HG02973 (cell line): Measurements from ENCODE around the gene PRR33.
"Not testable (repeated sequence)": the region's sequence is repeated elsewhere in the genome, so short reads cannot be mapped to it uniquely, and the experiment has no call there.

Experiments used
- ATAC-seq: cut with Tn5 transposase; IDR thresholded peaks from one replicate; pipeline ENCODE4 v1.9.1; 2021; ENCODE audit warnings: moderate library complexity; ENCODE audit not compliant: unreplicated experiment

Gene PRR33

DNA sequence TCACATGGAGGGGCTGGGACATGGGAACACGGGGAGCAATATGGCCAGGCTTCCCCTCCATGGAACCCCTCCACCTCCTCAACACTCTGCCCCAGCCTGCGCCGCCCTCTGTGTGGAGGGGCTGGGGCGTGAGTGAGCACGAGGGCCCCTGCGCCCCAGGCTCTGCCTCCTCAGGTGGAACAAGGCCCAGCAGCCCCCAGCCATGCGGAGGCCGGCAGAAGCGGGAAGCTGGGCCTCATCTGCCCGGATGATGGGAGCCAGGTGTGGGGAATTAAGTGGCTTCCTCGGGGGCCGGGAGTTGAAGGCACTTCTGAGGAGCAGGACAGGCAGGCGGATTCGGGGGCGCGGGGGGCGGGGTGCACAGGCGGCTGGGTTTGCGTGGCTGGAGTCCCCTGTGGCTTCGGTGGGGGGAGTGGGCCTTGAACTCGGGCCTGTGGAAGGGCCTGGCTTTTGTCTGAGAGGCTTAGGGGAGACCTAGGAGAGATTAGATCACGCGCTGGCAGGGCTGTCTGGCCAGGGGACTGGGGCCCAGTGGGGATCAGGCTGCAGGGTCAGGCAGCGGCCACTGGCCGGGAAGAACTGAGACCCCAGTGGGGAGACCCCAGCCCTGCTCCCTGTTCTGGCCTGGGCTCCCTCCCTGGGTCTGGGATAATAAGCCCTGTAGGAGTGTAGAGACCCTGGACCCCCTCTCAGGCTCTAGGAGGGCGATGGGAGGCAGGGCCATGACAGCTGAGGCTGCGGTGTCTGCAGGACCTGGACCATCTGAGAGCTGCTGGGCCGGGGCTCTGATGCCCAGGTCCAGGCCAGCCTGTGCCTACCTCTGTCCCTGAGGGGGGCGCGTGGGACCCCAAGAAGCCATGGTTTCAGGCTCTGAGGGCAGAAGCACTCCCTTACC, 13.3 kb downstream of the PRR33 start:
- ATAC-seq = no peak

DNA sequence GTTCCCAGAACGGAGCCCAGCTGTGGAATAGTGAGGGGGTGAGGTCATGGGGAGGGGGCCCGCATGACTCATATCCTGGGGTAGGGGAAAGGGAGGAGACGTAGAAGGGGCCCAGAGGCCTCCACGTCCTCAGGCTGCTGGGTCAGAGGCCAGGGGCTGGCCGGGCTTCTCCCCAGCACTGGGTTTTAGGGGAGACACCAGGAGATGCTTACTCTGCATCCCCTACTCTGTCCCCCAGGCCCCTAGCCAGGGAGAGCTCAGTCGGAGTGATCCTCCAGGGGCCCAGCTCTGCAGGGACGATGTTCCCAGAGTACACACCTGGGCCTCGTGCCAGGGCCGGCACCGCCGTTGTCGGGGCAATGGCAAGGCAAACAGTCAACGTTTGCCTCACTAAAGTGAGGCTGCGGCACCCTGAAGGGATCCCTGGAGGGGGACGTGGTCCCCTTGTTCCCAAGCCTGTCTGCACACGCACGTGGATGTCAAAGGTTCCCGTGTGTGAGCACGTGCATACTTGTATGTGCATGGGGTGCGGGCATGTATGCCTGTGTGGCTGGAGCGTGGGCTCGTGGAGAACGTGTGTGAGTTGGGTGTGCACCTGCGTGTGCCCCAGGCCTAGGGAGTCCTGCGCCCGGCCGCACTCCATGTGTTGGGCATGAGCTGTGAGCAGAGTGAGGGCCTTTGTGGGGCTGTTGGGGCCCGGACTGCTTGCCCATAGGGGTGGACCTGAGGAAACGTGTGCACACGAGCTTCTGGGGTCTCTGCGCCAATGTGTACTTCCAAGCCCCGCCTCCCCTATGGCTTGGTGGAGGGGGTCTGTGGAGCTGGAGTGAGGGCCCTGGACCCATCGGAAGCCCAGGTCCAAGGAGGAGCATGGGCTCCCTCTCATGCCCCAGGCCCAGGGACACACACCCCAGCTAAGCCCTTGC, 14.2 kb downstream of the PRR33 start:
- ATAC-seq = no peak

DNA sequence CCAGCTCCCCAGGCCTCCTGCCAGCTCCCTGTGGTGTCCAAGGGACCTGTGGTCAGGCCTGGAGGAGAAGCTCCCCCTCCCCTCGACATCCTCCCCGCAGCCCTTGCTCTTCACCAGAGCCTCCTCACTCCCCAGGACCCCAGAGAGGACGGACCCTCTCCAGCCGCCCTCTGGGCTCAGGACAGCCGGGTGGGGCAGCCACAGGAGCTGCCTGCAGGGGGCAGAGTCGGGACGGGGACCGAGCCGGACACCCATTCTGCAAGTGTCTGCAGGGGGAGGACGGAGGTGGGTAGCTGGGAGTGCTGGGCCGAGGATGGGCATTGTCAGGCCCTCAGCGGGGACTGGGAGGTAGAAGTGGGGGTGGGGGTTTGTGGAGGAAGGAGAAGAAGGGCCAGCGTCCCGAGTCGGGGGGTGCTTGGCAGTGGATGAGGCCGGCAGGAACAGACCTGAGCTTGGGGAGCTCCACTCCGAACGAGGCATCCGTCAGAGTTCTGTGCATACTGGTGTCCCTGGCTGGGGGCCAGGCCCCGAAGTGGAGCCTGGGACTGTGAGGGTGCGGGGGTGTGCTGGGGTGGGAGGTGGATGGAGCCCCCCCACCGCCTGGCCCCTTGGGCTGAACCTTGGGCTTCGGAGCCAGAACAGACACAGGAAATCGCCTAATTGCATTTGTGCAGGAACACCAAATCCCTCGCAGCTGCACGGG, 15.2 kb downstream of the PRR33 start:
- no peak for ATAC-seq

DNA sequence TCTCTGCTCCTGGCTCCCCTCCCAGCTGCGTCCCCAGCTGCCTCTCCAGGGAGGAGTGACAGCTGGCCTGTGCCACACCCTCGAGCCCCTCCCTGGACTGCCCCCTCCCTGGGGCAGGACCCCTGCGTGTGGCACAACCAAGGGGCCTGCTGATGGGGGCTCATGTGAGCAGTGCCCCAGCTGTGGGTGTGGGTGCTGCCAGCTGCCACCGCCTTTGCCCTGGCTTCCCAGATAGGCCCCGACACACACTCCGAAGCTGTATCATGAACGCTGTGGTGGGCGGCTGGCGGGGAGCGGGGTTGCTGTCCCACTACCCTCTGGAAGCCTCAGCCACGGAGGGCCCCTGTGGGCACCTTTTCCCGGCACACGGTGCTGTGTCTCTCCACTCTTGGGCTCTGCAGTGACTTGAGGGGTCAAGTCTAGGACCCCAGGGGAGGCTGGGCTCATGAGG, 15.8 kb downstream of the PRR33 start:
- ATAC-seq = not testable (repeated sequence)

DNA sequence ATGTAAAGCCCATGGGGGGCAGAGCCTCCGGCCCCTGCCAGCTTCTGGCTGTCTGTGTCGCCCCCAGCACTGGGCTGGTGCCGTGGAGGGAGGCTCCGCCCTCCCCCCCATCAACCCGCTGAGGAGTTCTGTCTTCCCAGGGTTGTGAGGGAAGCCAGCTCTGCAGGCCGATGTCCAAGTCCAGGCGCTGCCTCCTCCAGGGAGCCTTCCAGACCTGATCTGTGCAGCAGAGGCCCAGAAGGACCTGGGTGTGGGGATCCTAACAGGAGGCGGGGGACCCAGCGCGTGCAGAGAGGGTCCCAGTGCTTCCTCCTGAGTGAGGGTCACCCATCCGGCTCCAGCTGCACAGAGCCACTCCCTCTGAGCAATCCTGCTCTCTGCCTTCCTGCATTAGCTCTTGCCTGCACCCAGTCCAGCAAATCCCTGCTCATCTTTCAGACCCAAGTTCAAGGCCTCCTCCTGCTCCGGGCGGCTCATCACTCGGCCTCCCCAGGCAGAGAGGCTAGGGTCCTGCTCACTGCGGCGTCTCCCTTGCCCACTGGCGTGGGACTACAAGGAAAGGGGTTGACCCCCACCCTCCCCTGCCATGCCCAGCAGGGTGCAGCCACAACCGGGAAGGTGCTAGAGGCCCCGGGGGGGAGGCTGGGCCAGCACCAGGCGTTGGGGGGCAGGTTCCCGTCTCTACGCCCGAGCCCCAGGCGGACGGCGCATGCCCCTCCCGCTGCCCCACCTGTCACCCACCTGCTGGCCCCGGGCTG, 16.4 kb downstream of the PRR33 start:
- no peak for ATAC-seq

DNA sequence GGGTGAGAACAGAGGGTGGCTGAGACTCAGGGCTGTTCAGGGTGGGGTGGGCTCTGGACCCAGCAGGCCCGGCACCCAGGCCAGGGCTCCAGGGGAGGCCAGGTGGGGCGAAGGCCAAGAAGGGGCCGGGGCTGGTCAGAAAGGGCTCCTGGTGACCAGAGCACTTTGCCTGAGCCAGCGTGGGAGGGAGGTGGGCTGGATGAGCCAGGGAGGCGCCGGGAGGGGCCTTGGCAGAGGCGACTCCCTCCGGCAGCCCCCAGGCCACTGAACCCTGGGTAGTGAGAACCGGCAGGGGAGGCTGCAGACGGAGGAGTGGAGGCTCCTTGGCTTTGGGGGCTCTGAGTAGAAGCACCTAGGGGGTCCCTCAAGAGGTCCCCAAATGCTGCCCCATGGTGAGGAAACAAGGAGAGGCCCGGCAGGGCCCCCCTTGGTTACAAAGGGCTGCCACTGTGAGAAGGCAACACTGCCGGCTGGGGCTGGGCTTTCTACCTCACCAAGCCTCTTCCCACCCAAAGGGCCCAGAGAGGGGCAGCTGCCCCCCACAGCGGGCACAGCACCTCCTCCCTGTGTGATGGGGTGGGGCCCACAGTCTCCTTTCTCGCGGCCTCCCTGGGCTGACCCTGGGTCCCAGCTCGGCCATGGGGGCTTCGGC, 17.1 kb downstream of the PRR33 start:
- not testable (repeated sequence) for ATAC-seq

DNA sequence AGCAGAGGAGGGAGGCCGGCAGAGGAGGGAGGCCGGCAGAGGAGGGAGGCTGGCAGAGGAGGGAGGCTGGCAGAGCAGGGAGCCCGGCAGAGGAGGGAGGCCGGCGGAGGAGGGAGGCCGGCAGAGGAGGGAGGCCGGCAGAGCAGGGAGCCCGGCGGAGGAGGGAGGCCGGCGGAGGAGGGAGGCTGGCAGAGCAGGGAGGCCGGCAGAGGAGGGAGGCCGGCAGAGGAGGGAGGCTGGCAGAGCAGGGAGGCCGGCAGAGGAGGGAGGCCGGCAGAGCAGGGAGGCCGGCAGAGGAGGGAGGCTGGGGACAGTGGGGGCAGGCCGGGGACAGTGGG, 17.9 kb downstream of the PRR33 start:
- ATAC-seq = not testable (repeated sequence)

DNA sequence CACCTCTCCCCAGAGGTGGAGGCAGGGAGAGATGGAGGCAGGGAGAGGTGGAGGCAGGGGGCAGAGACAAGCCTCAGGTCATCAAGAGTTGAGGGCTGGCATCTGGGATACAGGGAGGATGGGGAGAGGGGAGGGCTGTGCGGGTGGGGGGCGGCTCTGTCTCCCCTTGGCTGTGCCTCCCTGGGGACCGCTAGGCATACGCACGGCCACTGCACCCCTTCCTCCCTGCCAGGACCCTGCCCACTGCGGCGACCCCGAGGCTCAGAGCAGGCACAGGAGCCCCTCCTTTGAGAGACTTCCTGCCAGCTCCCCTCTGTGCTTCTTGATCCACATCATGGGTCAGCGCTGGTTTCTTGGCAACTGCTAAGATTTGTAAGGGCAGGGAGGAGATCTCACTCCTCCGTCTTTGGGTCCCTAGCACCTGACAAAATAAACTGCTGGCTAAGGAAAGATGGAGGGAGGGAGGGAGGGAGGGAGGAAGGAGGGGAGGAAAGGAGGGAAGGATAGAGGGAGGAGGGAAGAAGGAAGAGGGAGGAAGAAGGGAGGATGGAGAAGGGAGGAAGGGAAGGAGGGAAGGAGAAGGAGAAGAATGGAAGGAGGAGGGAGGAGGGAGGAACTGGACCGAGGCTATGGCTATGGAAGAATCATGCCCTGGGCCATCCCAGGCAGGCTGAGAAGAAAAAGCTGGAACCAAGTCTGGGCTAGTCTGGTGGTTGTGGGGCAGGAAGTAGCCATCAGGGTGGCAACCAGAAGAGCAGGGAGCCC, 18.5 kb downstream of the PRR33 start:
- ATAC-seq = no peak

DNA sequence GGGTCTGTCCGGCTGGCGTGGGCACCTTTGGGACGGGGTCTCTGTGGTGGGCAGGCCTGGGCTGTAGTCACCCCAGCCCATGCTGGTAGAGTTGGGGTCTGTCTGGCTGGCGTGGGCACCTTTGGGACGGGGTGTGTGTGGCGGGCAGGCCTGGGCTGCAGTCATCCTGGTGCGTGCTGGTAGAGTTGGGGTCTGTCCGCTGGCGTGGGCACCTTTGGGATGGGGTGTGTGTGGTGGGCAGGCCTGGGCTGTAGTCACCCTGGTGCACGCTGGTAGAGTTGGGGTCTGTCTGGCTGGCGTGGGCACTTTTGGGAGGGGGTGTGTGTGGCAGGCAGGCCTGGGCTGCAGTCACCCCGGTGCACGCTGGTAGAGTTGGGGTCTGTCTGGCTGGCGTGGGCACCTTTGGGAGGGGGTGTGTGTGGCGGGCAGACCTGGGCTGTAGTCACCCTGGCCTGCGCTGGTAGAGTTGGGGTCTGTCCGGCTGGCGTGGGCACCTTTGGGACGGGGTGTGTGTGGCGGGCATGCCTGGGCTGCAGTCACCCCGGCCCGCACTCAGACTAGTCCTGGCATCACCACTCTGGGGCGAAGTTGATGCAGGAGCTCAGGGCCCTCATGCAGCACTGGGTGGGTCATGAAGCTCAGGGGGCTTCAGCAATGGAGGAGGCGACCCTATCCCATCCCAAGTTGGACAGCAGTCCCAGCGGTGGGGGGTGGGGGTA, 19.3 kb downstream of the PRR33 start:
- no peak for ATAC-seq

DNA sequence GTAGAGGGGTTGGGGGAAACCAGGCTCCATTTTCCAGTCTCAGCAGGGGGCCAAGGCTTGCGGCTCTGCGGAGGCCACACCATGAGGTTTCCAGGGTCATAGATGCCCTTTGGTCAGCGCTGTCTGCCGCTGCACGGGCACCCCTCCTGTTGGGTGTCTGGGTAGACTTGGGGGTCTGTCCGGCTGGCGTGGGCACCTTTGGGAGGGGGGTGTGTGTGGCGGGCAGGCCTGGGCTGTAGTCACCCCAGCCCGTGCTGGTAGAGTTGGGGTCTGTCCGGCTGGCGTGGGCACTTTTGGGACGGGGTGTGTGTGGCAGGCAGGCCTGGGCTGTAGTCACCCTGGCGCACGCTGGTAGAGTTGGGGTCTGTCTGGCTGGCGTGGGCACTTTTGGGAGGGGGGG, 20.2 kb downstream of the PRR33 start:
- no peak for ATAC-seq

DNA sequence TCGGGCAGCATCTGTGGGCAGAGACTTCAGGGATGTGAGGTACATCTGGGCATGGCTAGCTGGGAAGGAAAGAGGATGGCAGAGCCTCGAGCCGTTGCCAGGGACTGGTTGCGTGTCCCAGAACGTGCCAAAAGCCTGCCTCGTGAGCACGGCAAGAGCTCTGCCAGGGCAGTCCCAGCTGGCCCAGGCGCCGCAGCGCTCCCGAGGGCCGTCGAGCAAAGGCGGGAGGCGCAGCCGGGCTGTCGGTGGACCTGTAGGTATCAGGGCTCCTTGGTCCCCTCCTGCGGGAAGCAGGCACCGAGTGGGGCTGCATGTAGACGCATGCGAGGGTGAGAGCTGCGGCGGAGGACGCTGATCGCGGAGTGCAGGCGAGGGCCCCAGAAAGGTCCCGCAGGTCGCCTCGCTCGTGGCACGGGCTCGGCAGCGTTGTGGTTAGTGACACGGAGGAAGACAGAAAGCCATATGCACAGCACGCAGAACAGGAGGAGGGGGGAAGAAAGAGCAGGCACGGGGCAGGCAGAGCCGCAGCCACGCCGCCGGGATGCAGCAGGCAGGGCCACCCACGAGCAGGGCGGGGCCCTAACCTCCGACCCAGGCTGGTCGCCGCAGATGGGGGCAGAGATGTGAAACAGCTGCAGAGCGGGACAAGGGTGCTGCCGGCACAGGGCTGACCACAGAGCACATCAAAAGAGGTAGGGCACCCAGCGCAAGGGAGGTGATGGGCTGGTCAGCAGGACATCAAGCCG, 20.8 kb downstream of the PRR33 start:
- ATAC-seq = no peak

DNA sequence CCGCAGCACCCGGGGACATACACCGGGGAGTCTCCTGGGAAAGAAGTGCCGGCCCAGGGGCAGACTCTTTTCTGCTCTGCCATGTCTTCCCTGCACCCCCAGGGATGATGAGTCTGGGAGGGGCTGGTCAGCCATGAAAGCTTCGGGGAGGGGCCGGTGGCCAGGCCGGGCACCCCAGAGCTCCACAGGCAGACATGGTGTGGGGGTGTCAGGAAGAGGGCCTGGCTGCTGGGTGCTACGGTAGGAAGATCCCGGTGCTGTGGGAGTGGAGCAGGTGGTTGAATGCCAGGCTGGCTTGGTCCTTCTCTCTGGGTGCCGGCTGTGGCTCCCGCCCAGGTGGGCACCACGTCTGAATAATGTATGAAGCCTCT, 21.4 kb downstream of the PRR33 start:
- no peak for ATAC-seq

DNA sequence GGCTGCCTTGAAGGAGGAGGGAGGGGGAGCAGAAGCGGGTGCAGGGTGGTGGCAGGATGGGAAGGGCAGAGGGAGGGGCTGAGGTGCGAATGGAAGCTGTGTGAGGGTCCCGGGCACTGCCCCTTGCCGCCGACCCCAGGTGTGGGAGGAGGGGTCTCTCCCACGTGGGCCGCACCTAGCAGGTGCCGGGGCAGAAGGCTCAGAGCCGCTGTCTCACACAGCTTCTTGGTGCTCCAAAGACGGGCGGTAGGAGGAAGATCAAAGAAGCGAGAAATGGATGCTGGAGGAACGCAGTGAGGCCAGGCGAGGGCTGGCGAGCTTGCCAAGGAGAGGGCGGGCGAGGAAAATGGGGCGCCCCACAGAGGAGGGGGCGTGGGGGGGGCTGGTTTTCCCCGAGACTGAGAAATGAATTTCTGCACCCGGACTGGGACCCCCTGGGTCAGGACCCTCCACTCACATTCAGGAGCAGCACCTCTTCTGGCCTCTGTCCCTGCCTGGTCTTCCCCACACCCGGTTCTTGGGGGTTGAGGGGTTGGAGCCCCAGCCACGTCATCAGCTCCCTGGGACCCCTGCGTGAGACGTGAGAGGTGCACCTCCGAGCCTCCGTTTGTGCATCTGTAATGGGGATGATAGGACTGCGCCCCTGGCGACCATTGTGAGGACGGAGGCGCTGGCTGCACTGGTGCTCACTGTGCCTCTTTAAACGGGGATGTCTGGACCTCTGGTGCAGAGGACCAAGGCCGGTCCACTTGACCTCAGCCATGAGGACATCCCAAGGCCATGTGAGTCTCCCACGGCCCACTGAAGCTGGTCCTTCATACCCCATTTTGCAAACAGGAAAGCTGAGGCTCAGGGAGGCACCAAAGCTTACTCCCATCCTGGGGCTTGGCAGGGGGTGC, 22.0 kb downstream of the PRR33 start:
- ATAC-seq = no peak

DNA sequence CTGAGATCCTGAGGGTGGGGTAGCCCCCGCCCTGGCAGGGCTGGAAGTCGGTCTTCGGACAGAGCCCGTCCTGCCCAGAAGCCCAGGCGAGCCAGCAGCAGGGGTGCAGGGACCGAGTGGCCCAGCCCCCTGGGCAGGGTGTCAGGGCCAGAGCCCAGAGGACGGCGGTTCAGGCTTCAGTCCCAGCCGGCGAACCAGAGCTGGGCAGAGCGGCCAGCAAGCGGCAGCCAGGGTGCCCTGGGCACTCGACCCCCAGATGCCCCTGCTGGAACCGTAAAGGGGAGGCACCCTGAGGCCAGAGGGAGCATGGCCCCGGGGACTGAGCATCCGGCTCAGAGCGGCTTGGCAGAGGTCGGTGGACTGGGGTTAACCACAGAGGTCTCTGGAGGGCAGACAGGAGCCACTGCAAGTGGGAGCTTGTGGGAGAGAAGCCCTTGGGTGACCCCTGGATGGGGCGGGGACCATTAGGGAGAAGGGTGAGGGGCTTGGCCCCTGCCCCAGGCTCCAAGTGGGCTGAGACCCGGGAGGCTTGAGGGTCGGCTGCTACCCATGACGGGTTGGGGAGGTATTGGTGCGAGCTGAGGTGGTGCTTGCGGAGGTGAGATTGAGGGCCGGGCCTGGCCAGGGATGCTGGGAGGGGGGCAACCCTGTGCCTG, 22.9 kb downstream of the PRR33 start:
- no peak for ATAC-seq

DNA sequence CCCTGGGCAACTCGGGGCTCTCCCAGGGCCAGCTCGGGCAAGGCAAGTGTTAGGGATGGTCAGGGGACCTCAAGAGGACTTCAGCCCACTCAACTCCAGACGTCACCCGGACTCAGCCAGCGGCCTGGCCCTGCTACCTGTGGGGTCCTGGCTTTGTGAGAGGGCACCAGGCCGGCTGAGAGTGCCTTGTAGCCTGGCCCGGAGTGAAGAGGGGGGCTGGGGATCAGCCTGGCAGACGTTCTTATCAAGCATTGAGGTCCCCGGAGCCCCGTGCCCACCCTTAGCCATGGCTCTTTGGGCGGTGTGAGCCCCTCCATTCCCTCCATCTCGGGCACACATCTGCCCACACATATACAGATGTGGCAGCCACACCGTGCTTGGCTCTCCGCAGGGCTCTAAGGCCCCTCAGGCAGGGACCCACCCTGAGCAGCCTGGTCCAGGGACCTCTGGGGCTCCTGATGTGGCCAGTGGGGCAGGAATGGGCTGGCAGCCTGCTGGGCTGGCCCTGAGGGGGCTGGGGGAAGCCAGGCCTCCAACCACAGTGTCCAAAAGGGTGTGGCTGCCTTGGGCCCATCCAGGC, 23.5 kb downstream of the PRR33 start:
- no peak for ATAC-seq

DNA sequence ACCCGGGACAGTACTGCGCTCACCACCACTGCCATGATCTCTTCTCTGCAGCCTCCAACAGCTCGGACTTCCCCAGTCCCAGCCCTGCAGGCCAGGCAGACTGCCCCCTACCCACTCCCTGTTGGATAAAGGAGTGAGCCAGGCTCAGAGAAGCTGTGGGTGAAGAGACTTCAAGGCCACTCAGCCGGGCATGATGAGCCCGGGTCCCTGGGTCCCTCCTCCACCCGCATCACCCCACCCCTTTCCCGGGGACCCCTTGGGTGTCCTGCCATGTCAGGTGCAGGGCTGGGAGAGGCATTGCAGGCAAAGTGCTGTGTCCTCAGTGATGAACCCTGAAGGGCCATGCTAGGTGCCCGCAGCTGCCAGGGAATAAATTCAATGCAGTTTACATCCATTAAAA, 24.3 kb downstream of the PRR33 start:
- no peak for ATAC-seq
